Parathyroid adenoma (tissue), 2 donors: ENCODE data around the gene PIH1D1.

Experiments
- H2AFZ ChIP-seq: fragments of 300-600 bp; sonication (generic); one replicate; pipeline ENCODE4 v1.7.0; 2017; ENCODE audit warnings: antibody characterized with exemption, mild to moderate bottlenecking
- H3K27ac ChIP-seq: fragments of 300-600 bp; sonication (generic); one replicate; pipeline ENCODE4 v1.7.0; 2017
- H3K27me3 ChIP-seq: fragments of 300-600 bp; sonication (generic); one replicate; pipeline ENCODE4 v1.7.0; 2017; ENCODE audit warnings: low read length; ENCODE audit not compliant: control insufficient read depth, insufficient read depth
- H3K36me3 ChIP-seq: fragments of 300-600 bp; sonication (generic); one replicate; pipeline ENCODE4 v1.7.0; 2017; ENCODE audit warnings: low read length; ENCODE audit not compliant: control insufficient read depth, insufficient read depth
- H3K4me1 ChIP-seq: fragments of 300-600 bp; sonication (generic); one replicate; pipeline ENCODE4 v1.7.0; 2017; ENCODE audit warnings: control low read depth
- H3K4me2 ChIP-seq: fragments of 300-600 bp; sonication (generic); one replicate; pipeline ENCODE4 v1.7.0; 2017; ENCODE audit warnings: low read length
- H3K4me3 ChIP-seq: fragments of 300-600 bp; sonication (generic); one replicate; pipeline ENCODE4 v1.7.0; 2017; ENCODE audit warnings: low read depth, low read length
- H3K79me2 ChIP-seq: fragments of 300-600 bp; sonication (generic); one replicate; pipeline ENCODE4 v1.7.0; 2017; ENCODE audit warnings: control low read depth
- H3K9ac ChIP-seq: fragments of 300-600 bp; sonication (generic); one replicate; pipeline ENCODE4 v1.7.0; 2017; ENCODE audit warnings: mild to moderate bottlenecking
- H3K9me3 ChIP-seq: fragments of 300-600 bp; sonication (generic); one replicate; pipeline ENCODE4 v1.7.0; 2017; ENCODE audit warnings: low read length; ENCODE audit not compliant: control insufficient read depth
- TF ChIP-seq, protein P1 (sequence below): fragments of 300-600 bp; sonication (generic); IDR thresholded peaks from one replicate; pipeline ENCODE4 v1.7.0; 2017; ENCODE audit warnings: antibody characterized with exemption, mild to moderate bottlenecking
- donor health status: primary hyperparathyroidism.

PIH1D1 gene

DNA sequence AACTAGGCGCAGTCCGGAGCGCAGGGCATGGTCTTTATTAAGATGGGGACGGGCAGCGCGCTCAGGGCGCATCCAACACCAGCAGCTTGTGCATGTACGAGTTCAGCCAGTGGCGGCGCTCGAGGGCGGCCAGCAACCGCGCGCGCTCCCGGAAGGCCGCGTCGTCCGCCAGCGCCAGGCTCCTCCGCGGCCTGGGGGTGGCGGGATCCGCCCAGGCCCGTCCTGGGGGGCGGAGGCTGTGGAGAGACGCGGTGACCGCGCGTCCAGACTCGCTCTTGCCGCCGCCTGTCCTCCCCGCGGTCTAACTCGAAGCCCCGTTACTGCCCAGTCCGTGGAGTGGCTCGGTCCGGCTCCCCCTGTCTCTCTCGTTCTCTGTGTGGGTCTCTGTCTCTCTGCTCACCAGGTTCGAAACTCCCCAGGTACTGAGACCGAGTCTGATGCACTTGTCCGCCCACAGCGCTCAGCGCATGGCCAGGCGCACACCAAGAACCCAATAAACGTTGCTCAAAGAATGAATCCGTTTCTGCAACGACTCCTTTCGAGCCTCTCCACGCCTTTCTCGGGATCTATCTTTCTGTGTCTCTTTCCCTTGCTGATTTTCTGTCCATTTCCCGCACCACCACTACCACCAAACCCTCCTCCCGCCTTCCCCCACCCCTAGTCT, 29.1 kb downstream of the PIH1D1 start:
- Histone ChIP-seq H3K4me3 (no peak overlapping the region), H3K9me3 (no peaks in the 10 kb centered on the region), H3K4me1 (no peaks in the 10 kb centered on the region), H3K4me2 (peak overlapping the region; percentile 47), H2AFZ (no peak overlapping the region), H3K79me2 (no peaks in the 10 kb centered on the region), H3K27me3 (peaks cover 35% of the 10 kb centered on the region), H3K36me3 (no peaks in the 10 kb centered on the region), H3K27ac (no peak overlapping the region), H3K9ac (no peak overlapping the region)
- TF ChIP-seq, protein P1, sequence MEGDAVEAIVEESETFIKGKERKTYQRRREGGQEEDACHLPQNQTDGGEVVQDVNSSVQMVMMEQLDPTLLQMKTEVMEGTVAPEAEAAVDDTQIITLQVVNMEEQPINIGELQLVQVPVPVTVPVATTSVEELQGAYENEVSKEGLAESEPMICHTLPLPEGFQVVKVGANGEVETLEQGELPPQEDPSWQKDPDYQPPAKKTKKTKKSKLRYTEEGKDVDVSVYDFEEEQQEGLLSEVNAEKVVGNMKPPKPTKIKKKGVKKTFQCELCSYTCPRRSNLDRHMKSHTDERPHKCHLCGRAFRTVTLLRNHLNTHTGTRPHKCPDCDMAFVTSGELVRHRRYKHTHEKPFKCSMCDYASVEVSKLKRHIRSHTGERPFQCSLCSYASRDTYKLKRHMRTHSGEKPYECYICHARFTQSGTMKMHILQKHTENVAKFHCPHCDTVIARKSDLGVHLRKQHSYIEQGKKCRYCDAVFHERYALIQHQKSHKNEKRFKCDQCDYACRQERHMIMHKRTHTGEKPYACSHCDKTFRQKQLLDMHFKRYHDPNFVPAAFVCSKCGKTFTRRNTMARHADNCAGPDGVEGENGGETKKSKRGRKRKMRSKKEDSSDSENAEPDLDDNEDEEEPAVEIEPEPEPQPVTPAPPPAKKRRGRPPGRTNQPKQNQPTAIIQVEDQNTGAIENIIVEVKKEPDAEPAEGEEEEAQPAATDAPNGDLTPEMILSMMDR = no peak

DNA sequence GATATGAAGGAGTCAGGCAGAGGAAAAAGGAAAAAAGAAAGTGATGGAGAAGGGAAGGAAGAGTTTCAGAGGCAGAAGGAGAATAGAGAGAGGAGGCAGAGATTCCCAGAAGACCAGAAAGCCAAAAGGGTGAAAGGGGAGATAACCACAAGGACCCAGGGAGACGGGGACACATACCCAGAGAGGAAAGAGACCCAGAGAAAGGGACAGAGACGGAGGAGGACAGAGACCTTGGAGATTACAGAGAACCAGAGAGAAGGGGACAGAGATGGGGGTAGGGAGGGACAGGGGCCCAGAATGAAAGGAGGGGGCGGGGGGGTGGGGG, 29.8 kb downstream of the PIH1D1 start:
- Histone ChIP-seq H3K27ac (no peak overlapping the region), H3K27me3 (peaks cover 30% of the 10 kb centered on the region), H3K9ac (no peak overlapping the region), H3K79me2 (no peaks in the 10 kb centered on the region), H3K4me3 (no peak overlapping the region), H3K36me3 (no peaks in the 10 kb centered on the region), H3K4me1 (no peaks in the 10 kb centered on the region), H3K9me3 (no peaks in the 10 kb centered on the region), H2AFZ (no peak overlapping the region), H3K4me2 (no peak overlapping the region)
- TF ChIP-seq, protein P1 = no peak

DNA sequence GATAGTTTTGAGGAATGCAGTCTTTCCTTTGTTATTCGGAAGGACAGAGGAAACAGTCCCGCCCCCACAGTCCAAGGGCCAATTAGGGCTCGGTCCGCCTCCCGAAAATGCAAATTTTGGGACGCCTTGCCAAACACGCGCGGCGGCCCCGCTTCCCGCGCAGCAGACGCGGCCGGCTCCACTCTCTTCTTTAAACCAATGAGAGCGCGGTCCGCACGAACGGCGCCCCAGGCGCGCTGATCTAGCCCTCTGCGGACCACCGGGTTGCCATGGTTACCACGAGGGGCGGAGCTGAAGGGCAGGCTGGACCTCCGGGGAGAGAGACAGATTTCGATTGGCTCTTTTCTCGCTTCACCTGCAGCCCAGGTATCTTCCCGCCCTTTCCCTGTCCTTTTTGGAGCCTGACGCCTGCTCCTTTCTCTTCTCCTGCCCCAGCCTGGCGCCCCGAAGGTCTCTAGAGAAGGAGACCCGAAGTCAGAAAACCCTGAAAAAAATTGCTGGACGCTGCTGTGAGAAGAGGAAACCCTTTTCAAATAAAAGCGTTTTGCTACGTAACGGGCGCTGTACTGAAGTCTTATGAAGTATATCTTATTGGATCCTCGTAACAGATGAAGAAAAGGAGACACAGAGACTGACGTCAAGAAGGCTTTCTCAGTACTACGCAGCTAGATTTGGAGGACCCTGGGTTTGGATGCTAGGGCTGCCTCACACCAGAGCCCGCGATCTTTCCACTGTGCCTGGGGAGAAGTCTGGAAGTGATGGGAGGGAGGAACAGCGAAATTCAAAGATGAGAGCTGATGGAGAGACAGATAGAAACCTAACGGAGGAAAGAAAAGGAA, 30.4 kb downstream of the PIH1D1 start:
- Histone ChIP-seq H3K79me2 (no peaks in the 10 kb centered on the region), H3K4me3 (peak overlapping the region; percentile 33), H3K4me2 (peak overlapping the region; percentile 49), H3K27me3 (peaks cover 28% of the 10 kb centered on the region), H2AFZ (no peak overlapping the region), H3K4me1 (no peaks in the 10 kb centered on the region), H3K27ac (no peak overlapping the region), H3K36me3 (no peaks in the 10 kb centered on the region), H3K9ac (no peak overlapping the region), H3K9me3 (no peaks in the 10 kb centered on the region)
- TF ChIP-seq, protein P1 = no peak

DNA sequence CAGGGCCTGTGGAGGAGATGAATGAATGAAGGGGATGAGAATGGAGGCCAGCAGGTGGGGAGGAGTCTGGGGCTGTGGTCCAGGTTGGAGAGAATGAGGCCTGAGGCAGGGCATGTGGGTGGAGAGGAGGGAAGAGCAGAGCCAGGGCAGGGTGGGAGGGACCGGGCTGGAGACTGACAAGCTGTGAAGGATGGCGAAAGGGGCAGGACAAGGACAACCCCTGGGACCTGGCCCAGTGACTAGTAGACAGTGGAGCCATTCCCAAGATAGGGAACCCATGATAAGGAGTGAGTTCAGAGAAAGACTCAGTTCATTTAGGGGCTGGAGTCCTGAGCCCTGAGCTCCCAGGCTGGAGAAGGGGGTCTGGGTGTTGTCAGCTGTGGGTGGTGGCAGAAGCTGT, 31.4 kb downstream of the PIH1D1 start:
- no peak overlapping the region for H3K9ac ChIP-seq
- no peak overlapping the region for H3K4me2 ChIP-seq
- H3K4me3 ChIP-seq = no peak overlapping the region
- no peaks in the 10 kb centered on the region for H3K79me2 ChIP-seq
- no peak overlapping the region for H3K27ac ChIP-seq
- no peak overlapping the region for H2AFZ ChIP-seq
- H3K27me3 ChIP-seq = peaks cover 18% of the 10 kb centered on the region
- H3K36me3 ChIP-seq = no peaks in the 10 kb centered on the region
- TF ChIP-seq, protein P1 = no peak
- H3K9me3 ChIP-seq = no peaks in the 10 kb centered on the region
- no peaks in the 10 kb centered on the region for H3K4me1 ChIP-seq
